ENCODE data around the gene BAG2. TPM values are rescaled to one million over a fixed set of nuclear protein-coding genes. Genes with fewer than 3 reads are reported as not detected.

The BAG2 gene
- total RNA-seq, 1 donor from 2014 or later = 8.3 TPM

DNA sequence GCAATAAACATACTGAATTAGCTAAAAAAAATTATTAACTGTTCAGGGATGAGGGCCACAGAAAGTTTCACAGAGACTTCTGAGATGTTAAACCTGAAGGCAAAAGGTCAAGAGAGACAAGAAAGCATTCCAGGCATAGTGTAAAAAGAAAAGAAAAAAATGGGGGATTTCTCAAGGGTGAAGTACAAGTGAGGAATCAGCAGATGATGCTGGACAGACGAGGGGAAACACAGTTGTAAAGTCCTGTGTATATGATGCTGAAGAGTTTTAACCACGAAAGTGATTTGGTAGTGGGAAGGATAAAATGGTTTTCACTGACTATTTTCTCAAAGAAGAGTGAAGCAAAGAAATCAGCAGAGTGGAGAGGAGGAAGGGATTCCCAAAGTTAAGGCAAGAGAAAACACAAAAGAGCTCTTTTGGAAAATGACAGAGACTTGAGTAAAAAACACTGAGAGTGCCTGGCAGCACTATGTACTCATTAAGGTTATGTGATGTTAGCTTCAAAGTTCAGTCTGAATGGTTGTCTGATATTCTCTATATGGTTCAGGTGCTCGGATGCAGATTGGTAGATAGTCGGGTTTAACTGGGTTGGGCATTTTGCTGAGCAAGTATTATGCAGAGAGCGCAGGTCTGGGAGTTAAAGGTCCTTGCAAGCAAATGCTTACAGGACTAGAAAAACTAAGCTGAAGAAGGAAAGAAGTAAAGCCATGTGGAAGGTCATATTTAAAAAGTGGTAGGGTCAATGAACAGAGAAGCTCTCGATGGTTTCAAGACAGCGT, 33.6 kb downstream of the BAG2 start:
- Histone ChIP-seq H3K36me3 (ENCODE audit: control insufficient read depth, insufficient read depth, low read length) (no peaks in the 10 kb centered on the region), H3K27me3 (ENCODE audit: control insufficient read depth, insufficient read depth, low read length) (no peaks in the 10 kb centered on the region), H3K4me3 (ENCODE audit: low read depth, low read length) (no peak overlapping the region)
- DNase-seq (ENCODE audit: low read depth) = no peak
- TF ChIP-seq, protein P1, sequence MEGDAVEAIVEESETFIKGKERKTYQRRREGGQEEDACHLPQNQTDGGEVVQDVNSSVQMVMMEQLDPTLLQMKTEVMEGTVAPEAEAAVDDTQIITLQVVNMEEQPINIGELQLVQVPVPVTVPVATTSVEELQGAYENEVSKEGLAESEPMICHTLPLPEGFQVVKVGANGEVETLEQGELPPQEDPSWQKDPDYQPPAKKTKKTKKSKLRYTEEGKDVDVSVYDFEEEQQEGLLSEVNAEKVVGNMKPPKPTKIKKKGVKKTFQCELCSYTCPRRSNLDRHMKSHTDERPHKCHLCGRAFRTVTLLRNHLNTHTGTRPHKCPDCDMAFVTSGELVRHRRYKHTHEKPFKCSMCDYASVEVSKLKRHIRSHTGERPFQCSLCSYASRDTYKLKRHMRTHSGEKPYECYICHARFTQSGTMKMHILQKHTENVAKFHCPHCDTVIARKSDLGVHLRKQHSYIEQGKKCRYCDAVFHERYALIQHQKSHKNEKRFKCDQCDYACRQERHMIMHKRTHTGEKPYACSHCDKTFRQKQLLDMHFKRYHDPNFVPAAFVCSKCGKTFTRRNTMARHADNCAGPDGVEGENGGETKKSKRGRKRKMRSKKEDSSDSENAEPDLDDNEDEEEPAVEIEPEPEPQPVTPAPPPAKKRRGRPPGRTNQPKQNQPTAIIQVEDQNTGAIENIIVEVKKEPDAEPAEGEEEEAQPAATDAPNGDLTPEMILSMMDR (IDR thresholded peaks at IDR 0.05; ENCODE audit: insufficient read depth, low read length, poor library complexity, severe bottlenecking) = no peak

DNA sequence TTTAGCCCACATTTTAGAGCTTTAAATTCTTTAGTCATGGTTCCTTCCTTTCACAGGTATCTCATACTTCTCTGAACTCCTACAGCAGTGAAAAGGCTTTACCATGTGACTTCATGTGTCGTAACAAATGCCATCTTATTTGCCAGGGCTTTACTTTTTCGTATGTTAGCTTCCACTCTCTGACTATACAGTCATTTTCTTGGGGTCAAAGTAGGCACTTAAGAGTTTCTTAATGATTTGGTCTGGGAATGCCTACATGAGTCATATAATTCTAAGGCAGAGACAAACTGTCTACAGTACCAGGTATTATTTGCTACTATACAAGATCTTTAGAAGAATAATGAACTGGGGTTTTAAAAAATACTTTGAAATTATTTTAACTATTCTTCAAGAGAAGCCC, 35.0 kb downstream of the BAG2 start:
- H3K4me3 ChIP-seq (ENCODE audit: low read depth, low read length) = no peak overlapping the region
- H3K36me3 ChIP-seq (ENCODE audit: control insufficient read depth, insufficient read depth, low read length) = no peaks in the 10 kb centered on the region
- H3K27me3 ChIP-seq (ENCODE audit: control insufficient read depth, insufficient read depth, low read length) = no peaks in the 10 kb centered on the region
- TF ChIP-seq, protein P1 (IDR thresholded peaks at IDR 0.05; ENCODE audit: insufficient read depth, low read length, poor library complexity, severe bottlenecking) = no peak
- DNase-seq (ENCODE audit: low read depth) = no peak

DNA sequence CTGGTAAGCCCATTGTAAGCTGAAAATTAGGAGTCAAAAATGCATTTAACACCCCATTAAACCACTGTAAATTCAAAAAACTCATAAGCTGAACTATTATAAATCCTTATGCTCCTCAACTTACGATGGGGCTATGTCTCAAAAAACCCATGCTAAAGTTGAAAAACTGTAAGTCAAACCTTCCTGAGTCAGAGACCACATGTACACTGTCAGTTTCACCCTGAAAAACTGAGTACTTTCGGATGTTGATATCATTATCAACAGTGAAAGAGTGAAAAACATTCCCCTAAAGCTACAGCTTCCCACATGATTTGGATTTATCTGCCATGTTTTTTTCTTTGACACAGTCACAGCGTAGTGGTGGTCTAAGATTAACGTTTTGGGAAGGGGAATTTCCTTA, 35.7 kb downstream of the BAG2 start:
- DNase-seq (ENCODE audit: low read depth) = no peak
- no peak overlapping the region for H3K4me3 ChIP-seq (ENCODE audit: low read depth, low read length)
- H3K27me3 ChIP-seq (ENCODE audit: control insufficient read depth, insufficient read depth, low read length) = no peaks in the 10 kb centered on the region
- H3K36me3 ChIP-seq (ENCODE audit: control insufficient read depth, insufficient read depth, low read length) = no peaks in the 10 kb centered on the region
- TF ChIP-seq, protein P1 (IDR thresholded peaks at IDR 0.05; ENCODE audit: insufficient read depth, low read length, poor library complexity, severe bottlenecking) = no peak

DNA sequence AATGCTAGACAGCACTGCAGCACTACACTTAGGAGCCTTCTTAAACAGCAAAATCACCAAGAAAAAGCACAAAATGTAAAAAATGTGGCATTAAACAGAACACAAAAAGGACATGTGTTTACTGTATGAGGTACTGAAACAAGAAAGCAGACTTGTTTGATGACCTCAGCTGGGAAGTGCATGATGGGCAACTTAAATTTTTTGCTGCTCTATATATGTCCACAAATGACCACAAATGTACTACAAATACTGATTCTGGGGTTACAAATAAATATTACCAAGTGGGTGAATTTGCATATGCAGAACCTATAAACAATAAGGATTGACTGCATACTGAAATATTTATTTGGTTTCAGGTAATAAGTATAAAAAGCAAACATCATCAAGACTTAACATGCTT, 36.9 kb downstream of the BAG2 start:
- Histone ChIP-seq H3K27me3 (ENCODE audit: control insufficient read depth, insufficient read depth, low read length) (no peaks in the 10 kb centered on the region), H3K36me3 (ENCODE audit: control insufficient read depth, insufficient read depth, low read length) (no peaks in the 10 kb centered on the region), H3K4me3 (ENCODE audit: low read depth, low read length) (no peak overlapping the region)
- TF ChIP-seq, protein P1 (IDR thresholded peaks at IDR 0.05; ENCODE audit: insufficient read depth, low read length, poor library complexity, severe bottlenecking) = no peak
- no peak for DNase-seq (ENCODE audit: low read depth)

DNA sequence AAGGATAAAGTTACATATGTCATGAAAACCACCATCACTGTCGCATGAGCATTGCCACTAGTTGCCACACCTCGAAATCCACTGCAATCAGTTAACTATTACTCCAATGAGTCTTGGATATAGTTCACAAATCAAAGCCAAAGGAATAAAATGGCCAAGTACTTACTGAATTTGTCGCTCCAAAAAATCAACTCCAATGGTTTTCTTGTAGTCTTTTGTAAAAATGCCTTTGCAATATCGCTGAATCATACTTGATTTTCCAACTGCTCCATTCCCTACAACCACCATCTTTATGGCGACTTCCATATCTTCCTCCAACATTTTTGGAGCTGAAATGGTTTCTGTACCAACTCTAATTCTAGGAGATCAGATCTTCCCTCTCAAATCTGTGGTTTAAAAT, 37.9 kb downstream of the BAG2 start:
- Histone ChIP-seq H3K27me3 (ENCODE audit: control insufficient read depth, insufficient read depth, low read length) (no peaks in the 10 kb centered on the region), H3K4me3 (ENCODE audit: low read depth, low read length) (no peak overlapping the region), H3K36me3 (ENCODE audit: control insufficient read depth, insufficient read depth, low read length) (no peaks in the 10 kb centered on the region)
- DNase-seq (ENCODE audit: low read depth) = no peak
- TF ChIP-seq, protein P1 (IDR thresholded peaks at IDR 0.05; ENCODE audit: insufficient read depth, low read length, poor library complexity, severe bottlenecking) = no peak

DNA sequence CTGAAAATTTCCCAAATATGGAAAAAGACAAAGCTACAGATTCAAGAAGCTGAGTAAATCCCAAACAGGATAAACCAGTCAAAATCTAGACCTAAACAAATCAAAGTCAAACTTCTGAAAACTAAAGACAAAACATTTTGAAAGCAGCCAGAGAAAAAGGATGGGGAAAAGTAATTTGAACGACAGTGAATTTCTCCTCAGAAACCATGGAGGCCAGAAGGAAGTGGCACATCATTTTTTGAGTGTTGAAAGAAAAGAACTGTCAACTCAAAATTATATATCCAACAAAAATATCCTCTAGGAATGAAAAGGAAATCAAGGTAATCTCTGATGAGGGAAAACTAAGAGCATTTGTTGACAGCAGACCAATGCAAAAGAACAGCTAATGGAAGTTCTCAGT, 43.1 kb downstream of the BAG2 start:
- Histone ChIP-seq H3K27me3 (ENCODE audit: control insufficient read depth, insufficient read depth, low read length) (no peaks in the 10 kb centered on the region), H3K36me3 (ENCODE audit: control insufficient read depth, insufficient read depth, low read length) (no peaks in the 10 kb centered on the region), H3K4me3 (ENCODE audit: low read depth, low read length) (no peak overlapping the region)
- TF ChIP-seq, protein P1 (IDR thresholded peaks at IDR 0.05; ENCODE audit: insufficient read depth, low read length, poor library complexity, severe bottlenecking) = no peak
- no peak for DNase-seq (ENCODE audit: low read depth)
